Left cardiac atrium (tissue), 4 donors: Measurements from ENCODE around the gene RIMKLA. TPM values are rescaled to one million over a fixed set of nuclear protein-coding genes. Genes with fewer than 3 reads are reported as not detected.

Source experiments
- ATAC-seq, 2 donors: fragments of 200-7000 bp; cut with Tn5 transposase; one replicate each; pipeline ENCODE4 v1.9.1; 2020; ENCODE audit warnings: mild to moderate bottlenecking in 2 of 2, moderate library complexity in 2 of 2
- DNase-seq: peaks from one replicate; pipeline ENCODE4 v3.0.0-alpha.2; 2020
- intact Hi-C, 2 donors: fragments of 100-400 bp; cut with DNase I; formaldehyde crosslinking; loops; one replicate each; pipeline versions ENCODE4 v1.14.1 to v1.15.1; 2022 to 2023
- long read RNA-seq: library from polyadenylated mRNA; unstranded; transcript quantifications from one replicate; pipeline ENCODE4 v2.0.0, GENCODE V29; 2021
- total RNA-seq, 2 donors: library from RNA; stranded (reverse); fragmentation: NEBNext Ultra II Directional; extraction: Animal tissue kit (Norgen Biotek cat#: 25700); gene quantifications; one replicate each; pipeline ENCODE4 v1.2.1, GENCODE V29; 2021
- donor health status: DM: no; HTN: yes; CAD: no.
- donor health status: DM: no; HTN: yes; CAD: no; lungs with severe emphysema.
- donor health status: DM: yes; HTN: yes; CAD: no.
- donor health status: Dilated cardiomyopathy.

Gene RIMKLA, protein sequence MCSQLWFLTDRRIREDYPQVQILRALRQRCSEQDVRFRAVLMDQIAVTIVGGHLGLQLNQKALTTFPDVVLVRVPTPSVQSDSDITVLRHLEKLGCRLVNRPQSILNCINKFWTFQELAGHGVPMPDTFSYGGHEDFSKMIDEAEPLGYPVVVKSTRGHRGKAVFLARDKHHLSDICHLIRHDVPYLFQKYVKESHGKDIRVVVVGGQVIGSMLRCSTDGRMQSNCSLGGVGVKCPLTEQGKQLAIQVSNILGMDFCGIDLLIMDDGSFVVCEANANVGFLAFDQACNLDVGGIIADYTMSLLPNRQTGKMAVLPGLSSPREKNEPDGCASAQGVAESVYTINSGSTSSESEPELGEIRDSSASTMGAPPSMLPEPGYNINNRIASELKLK
- 1 to 10 TPM; 6.3 to 7.9 TPM for total RNA-seq
- long read RNA-seq, full-length matches to known transcripts = 11 of 14 reads
- long read RNA-seq, partial matches to known transcripts = 1 of 14 reads
- long read RNA-seq, other reads (novel, unspliced or antisense) = 2 of 14 reads

DNA sequence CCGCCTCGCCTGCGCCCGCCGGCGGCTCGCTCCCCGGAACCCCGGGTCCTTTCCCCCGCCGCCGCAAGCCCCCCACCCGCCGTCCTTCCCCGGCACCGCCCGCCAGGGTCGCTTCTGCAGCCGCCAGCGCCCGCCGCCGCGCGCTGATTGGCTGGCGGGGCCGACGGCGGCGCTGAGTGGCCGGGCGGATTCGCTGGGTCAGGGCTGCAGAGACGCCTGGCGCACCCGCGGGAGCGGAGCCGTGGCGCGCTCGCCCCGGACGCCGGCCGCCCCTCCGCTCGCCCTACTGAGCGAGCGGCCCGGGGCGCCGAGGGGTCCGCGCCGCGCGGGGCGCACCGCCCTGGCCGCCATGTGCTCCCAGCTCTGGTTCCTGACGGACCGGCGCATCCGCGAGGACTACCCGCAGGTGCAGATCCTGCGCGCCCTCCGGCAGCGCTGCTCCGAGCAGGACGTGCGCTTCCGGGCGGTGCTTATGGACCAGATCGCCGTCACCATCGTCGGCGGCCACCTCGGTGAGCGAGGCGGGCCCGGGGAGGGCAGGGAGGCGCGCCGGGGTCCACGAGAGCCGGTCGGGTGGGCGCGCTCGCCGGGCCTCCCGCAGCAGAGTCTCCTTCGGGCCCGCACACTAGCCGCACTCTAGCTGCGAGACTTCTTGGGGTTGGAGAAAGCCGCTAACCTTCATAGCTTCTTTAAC is at the start of gene RIMKLA:
RIMKLA (plus strand) TSS at position 207 of the 694 bp plus-strand sequence; CDS start at position 350, 143 bp downstream.
- intact Hi-C loops = no loop called here

DNA sequence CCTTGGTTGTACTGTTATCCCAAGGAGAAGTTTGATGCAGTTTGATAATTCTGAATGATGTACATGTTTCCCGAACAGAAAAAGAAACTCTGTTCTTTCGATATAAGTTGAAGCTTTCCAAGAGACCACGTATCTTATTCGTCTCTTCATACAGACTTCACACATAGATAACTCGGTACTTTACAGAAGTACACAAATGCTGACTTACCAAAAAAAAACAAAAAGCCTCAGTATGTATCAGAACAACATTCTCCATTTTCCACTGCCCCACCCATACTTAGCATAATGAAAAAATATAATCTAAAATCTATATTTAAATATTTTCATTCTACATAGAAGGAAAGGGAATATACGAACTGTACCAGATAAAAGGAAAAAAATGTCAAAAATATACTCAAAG is 47.7 kb upstream of the RIMKLA start:
- DNase-seq = no peak
- intact Hi-C loops = loop anchor here in 1 of 2 donors (5.0 to 10.0 kb wide), 3 partner anchors 122 to 352 kb away; partner anchors contain the start of genes PPCS, YBX1 and ZMYND12
- no peak for ATAC-seq

More for the DNA sequence above, at the start of gene RIMKLA:
- ATAC-seq = peak; percentile 98
- DNase-seq = peak; percentile 72

DNA sequence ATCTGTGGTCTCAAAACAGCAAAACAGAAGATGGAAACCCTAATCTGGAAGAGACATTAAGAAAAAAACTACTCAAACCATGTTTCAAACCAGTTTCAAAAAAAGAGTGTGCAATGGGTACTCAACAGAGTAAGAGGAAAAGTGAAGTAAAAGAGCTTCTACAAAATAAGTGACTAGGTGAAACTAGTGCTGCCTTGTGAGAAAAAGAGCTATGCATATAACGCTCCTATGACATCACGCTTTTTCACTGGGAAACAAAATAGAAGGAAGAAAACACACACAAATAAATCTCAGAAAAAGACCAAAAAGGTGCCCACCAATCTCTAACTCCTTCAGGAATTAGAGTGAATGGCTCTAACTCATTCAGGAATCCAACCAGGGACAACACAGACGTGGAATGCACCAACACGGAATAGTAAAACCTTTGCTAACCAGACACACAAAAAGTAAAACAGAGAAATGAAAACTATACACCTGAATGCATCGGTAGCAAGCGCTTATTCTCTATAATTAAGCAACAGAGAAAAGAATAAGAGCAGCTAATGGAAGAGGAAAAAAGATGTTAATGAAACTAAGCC is 46.8 kb upstream of the RIMKLA start:
- ATAC-seq (no peak), DNase-seq (no peak)
- intact Hi-C loops = loop anchor here in 1 of 2 donors (5.0 to 10.0 kb wide), 3 partner anchors 121 to 351 kb away; partner anchors contain the start of genes PPCS, YBX1 and ZMYND12

DNA sequence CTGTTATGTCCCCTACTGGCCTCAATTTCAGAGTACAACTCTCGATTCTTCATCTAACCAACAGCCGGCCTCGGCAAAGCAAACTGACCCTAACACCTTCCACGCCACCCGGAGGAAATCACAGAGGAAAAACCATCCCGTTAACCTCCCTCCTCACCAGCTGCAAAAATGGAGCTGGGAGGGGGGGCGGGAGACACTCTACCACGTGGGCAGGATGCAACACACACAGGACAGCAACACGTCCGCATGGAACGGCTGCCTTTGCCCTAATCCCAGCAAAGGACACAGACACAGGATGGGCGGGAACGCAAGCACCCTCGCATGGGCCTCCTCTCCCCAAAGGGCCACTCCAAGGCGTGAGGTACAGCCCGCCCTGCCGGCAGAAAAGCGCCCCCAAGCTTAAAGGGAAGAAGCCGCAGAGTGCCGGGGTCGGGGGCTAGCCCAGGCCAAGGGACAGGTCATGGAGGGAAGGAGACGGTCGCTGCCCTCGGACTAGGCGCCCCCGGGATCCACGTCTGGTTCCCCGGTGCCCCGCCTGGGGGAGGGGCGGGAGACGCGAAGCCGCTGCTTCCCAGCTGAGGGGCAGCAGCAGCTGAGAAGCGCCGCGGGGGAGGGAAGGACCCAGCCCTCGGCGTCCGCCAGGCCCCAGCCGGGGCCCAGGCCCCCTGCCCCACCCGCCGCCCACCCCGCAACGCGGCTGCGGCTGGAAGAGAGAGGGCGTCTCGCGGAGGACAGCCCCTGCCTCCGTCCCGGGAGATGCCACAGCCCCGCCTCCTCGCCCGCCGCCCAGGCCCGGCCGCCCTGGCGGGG is 46.1 kb upstream of the RIMKLA start:
- peak; percentile 64 for DNase-seq
- intact Hi-C loops = loop anchor here (5.0 to 10.0 kb wide), 4 partner anchors 120 to 350 kb away; partner anchors contain the start of genes PPCS (in 1 of the 2), YBX1 (in 1 of the 2) and ZMYND12 (in 1 of the 2)
- ATAC-seq = peak; percentile 77 to 81

DNA sequence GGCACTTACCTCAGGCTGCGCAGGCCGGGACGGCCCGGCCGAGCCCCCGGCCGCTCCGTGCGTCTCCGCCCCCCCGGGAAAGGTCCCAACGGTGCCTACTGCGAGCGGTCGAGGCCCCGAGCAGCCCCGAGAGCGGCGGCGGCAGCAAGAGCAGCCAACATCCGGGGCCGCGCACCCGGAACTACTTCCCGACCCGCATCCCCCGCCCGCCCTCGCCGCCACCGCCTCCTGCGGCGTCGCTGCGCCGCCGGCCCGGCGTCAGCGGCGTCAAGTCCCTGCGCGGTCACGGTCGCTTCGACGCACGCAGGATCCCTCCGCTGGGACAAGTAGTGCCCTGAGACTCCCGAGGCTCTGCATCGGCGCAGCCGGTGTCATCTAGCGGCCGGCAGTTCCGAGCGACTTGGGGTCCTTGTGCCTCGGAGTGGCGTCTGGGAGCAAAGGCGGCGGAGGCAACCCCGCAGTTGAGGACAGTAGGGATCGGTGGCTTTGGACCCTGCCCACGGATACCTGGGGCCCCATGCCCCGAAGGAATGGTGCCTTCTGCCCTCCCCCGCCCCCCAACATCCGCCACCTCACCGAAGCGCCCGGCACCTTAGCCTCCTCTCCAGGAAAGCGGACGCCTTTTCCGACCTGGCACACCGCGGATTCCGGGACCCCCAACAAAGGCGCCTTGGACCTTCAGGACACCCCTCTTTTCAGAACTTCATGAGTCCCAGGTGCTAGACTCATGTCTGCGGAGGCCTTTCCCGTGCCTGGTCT is 45.4 kb upstream of the RIMKLA start, which contains the start of gene FOXJ3:
FOXJ3 (minus strand) TSS at position 186 of the 759 bp plus-strand sequence. CDS start 24,142 bp downstream, outside the sequence.
- intact Hi-C loops = loop anchor here (5.0 to 10.0 kb wide), 3 partner anchors 120 to 350 kb away; partner anchors contain the start of genes PPCS (in 1 of the 2), YBX1 (in 1 of the 2) and ZMYND12 (in 1 of the 2)
- ATAC-seq (peak; percentile 95 to 97), DNase-seq (peak; percentile 94)

DNA sequence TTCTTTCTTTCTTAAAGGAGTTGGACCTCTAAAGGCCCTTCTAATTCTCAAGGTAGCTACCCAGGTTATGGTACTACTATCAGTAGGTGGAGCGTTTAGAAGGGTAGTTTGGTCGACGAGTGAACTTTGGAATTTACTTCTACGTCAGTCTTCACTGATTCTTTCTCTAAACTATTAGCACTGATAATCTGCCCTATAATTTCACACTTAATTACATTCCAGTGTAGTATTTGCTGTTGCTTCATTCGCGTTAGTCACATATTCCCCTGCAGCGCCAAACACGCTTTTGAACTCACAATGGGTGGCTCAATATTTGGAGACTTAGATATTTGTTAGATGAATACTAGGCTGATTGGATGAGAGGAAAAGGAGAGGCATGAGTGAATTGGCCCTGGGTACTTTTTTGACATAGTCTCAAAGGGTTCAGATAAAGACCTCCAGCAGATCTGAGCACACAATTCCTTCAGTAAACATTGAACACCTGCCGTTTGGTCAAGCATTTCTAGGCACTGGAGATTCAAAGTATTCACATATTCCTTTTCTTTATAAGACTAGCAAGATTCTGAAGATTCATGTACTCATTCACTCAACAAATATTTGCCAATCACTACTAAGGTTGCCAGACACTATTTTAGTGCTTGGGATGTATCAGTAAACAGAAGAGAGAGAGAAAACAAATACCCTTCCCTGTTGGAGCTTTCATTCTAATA is 44.6 kb upstream of the RIMKLA start:
- ATAC-seq (peak in 1 of 2 donors; percentile 36), DNase-seq (peak; percentile 28)
- intact Hi-C loops = loop anchor here (5.0 to 10.0 kb wide), 3 partner anchors 119 to 349 kb away; partner anchors contain the start of genes PPCS (in 1 of the 2), YBX1 (in 1 of the 2) and ZMYND12 (in 1 of the 2)

DNA sequence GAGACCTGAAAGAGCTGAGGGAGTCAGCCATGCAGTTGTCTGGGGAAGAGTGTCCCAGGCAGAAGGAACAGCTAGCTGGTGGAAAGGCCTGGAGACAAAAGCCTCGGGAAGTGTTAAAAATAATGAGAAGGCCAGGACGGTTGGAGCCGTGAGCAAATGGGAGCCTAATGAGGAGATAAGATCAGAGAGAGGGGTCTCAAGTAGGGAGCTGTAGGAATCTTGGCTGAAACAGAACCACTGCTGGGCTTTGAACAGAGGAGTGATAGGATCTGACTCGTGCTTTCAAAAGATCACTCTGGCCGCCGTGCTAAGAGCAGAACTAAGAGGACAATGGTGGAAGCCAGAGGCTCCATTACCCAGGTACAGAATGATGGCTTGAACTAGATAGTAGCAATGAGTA is 43.6 kb upstream of the RIMKLA start:
- intact Hi-C loops = loop anchor here (5.0 to 10.0 kb wide), 3 partner anchors 118 to 348 kb away; partner anchors contain the start of genes PPCS (in 1 of the 2), YBX1 (in 1 of the 2) and ZMYND12 (in 1 of the 2)
- DNase-seq (no peak), ATAC-seq (no peak)

DNA sequence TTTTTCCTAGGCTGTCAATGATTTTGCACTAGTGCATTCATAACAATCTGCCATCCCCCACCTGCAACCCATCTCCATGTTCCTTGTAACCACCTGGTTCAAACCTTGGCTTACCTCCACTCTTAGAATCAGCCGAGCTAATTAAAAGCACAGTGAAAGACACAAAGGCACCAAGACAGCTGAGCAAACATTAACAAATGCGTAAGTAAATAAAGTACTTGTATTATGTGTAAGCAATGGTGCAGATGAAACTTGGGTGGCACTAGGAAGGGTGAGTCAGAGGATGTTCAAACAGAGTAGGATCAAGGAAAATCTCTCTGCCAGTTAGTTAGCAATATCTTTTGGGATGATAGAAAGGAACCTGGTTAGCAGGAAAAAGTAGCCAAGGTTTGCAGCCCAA is 40.5 kb upstream of the RIMKLA start:
- DNase-seq (no peak), ATAC-seq (no peak)
- intact Hi-C loops = loop anchor here in 1 of 2 donors (10.0 kb wide), 2 partner anchors 235 to 405 kb away; partner anchors contain the start of gene CLDN19

DNA sequence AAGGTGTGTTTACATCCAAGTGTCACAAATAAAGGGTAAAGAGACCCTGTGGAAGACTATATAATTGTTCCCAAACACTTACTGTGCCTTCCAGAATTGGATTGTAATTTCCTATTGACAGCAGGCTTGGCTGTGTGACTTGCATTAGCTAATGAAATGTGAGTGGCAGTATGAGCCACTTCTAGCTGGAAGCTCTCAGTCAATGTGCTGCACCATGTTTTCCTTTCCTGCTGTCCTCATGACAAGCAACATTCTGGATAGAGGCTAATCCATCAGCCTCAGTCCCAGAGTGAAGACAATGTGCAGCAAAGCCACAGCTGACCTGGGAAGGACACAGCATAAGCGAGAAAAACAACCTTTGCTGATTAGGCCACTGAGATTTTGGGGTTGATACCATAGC is 39.7 kb upstream of the RIMKLA start:
- intact Hi-C loops = loop anchor here in 1 of 2 donors (10.0 kb wide), 2 partner anchors 234 to 404 kb away; partner anchors contain the start of gene CLDN19
- no peak for DNase-seq
- ATAC-seq = no peak

DNA sequence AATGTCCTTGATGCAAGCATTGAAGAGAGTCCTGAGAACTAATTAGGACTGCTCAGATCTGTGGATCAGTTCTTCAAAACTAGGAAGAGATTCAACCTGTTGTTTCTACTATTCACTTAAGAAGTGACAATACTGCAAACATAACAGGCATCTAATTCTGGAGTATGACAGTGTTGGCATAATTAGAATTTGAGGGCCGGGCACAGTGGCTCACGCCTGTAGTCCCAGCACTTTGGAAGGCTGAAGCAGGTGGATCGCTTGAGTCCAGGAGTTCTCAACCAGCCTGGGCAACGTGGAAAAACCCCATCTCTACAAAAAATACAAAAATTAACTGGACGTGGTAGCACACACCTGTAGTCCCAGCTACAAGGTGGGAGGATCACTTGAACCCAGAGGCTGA is 37.5 kb upstream of the RIMKLA start:
- ATAC-seq (no peak), DNase-seq (no peak)
- intact Hi-C loops = loop anchor here in 1 of 2 donors (10.0 kb wide), 2 partner anchors 232 to 402 kb away; partner anchors contain the start of gene CLDN19

DNA sequence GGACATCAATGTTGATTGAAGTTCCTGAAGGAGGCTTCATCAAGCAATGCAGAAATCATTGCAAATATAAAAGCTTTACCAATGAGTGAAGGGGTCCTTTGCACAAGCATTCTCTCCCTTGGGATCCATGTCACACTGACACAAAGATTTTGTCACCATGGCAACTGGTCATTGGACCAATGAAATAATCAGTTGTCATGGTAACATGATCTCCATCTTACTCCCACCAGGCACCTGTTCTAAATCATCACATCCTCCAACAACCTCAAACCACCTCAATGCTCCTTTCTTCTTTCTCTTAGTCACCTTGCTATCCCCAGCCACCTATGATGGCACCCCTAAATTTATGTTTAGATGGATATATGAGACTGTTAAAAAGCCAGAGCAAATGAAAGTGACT is 32.1 kb upstream of the RIMKLA start:
- intact Hi-C loops = loop anchor here in 1 of 2 donors (10.0 kb wide), 2 partner anchors 226 to 396 kb away; partner anchors contain the start of gene CLDN19
- DNase-seq = no peak
- no peak for ATAC-seq

DNA sequence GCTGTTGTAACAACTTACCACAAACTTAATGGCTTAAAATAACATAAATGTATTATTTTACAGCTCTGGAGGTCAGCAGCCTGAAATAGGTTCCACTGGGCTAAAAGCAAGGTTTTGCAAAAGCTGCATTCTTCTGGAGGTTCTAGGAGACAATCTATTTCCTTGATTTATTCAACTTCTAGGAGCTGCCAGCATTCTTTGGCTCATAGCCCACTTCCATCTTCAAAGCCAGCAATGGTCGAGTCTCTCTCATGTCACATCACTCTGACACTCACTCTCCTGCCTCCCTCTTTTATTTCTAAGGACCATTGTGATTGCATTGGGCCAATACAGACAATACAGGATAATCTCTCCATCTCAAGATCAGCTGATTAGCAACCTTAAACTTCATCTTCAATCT is 30.5 kb upstream of the RIMKLA start:
- no peak for DNase-seq
- intact Hi-C loops = no loop called here
- ATAC-seq = no peak

DNA sequence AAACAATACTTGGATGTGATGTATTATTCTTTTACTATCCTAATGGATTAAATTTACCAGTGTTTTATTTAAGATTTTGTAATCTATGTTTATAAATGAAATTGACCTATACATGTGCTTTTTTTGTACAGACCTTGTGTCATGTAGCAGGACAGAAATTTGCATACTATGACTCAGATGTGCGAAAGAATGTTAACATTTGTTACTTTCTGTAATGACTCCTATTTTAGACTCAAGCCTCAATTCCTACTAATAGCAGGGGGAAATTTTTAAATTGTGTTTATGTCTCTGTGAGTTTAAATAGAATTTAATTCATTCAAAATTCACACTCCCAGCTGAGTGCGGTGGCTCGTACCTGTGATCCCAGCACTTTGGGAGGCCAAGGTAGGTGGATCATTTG is 21.8 kb upstream of the RIMKLA start:
- DNase-seq (no peak), ATAC-seq (no peak)
- intact Hi-C loops = no loop called here

DNA sequence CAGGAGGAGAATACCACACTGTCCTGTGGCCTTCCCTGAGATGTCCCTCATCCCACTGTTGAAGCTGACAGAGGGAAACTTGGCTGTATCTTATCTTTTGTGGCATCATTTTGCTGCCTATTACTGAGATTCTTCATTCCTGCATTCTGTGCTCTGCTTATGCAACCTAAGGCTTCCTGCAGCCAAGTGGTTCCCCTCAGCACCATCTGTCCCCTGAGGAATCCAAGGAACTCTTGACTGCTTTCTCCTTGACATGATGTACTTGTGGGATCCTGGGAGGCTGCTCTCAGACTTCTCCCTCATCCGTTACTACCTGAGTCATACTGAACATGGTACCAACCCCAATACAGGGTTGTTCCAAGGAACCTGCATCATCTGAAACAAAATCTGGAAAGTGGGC is 21.1 kb upstream of the RIMKLA start:
- ATAC-seq = no peak
- DNase-seq = no peak
- intact Hi-C loops = no loop called here

DNA sequence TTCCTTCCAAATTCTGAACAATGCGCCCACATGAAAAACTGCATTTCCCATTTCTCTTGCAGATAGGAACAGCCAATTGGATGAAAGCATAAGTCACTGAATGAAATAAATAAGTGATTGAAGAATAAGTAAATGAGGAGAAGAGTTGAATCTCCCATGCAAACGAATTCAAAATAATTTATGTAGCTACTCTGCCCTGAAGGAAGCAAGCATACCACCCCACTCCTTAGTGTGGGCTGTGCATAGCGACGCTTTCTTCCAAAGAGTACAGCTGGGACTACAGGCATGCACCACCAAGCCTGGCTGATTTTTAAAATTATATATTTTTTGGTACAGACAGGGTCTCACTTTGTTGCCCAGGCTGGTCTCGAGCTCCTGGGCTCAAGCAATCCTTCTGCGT is 16.5 kb upstream of the RIMKLA start:
- ATAC-seq (no peak), DNase-seq (no peak)
- intact Hi-C loops = no loop called here

DNA sequence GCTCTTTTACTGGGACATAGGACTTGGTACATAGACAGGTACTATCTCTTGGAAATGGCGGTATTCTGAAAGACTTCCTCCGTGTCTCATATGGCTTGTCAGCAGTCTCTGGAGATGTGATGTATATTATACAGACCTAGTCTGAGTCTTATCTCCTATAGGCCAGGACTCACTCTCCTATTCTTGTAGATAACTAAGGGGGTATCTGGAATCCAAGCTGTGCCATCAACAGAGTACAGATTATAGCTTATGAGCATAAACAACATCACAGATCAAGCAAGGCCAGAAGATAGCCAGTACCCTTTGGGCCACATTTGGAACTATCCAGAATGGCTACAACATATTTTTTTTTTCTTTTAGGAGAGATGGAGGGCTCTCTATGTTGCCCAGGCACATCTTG is 16.1 kb upstream of the RIMKLA start:
- intact Hi-C loops = no loop called here
- ATAC-seq = no peak

More for the DNA sequence above, 16.1 kb upstream of the RIMKLA start:
- DNase-seq = no peak
